Measurements from ENCODE around the gene HSPB9.

HSPB9 gene

DNA sequence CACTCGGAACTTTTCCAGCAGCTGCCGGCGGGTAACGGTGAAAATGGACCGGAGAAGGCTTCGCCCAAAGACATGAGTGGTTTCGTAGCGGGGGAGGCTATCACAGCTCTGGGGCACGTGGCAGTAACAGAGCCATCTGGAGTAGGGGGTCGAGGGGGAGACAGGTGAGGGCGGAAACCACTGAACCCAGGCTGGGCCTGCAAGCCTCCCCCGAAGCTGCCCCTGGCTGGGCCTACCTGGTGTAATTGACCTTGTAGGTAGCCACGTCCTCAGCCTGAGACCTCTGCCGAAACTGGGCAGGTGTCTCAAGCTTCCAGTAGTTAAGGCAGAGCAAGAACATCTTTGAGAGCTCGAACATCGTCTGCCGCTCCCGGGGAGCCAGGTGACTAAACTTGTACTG, 3.3 kb upstream of the HSPB9 start:
- no peak overlapping the region for H3K4me3 ChIP-seq (replicated peaks; ENCODE audit: low read depth, low read length)
- DNase-seq (ENCODE audit: low read depth) = no peak
- TF ChIP-seq, protein P1, sequence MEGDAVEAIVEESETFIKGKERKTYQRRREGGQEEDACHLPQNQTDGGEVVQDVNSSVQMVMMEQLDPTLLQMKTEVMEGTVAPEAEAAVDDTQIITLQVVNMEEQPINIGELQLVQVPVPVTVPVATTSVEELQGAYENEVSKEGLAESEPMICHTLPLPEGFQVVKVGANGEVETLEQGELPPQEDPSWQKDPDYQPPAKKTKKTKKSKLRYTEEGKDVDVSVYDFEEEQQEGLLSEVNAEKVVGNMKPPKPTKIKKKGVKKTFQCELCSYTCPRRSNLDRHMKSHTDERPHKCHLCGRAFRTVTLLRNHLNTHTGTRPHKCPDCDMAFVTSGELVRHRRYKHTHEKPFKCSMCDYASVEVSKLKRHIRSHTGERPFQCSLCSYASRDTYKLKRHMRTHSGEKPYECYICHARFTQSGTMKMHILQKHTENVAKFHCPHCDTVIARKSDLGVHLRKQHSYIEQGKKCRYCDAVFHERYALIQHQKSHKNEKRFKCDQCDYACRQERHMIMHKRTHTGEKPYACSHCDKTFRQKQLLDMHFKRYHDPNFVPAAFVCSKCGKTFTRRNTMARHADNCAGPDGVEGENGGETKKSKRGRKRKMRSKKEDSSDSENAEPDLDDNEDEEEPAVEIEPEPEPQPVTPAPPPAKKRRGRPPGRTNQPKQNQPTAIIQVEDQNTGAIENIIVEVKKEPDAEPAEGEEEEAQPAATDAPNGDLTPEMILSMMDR (IDR thresholded peaks at IDR 0.05; ENCODE audit: low read length, missing control alignments) = no peak

DNA sequence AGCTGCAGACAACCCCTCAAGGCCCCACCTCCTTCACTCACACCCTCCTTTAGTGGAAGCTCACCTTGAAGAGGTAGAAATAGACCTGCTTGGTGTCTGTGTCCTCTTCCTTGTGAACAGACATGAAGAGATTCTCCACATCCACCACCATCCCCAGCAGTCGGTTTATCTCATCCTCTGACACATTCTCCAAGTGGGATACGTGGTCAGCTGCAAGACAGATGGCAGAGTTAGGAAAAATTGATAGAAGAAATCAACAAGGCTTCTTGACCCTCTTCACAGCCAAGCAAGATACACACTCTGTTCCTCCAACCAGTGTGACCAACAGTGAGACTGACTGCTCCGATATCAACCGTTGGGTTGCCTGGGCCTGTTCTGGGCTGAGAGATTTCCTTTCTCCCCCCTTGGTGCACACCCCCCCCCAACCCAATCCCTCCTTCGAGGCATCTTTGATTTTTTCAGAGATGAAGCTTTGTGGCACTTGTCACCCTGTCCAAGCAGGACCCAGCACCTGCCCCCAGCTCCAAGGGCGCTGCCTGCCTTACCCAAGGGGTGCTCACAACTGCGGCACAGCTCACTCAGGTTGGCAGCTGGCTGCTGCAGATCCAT, 2.3 kb upstream of the HSPB9 start:
- TF ChIP-seq, protein P1 (IDR thresholded peaks at IDR 0.05; ENCODE audit: low read length, missing control alignments) = no peak
- DNase-seq (ENCODE audit: low read depth) = no peak
- peak overlapping the region; percentile 59 for H3K4me3 ChIP-seq (replicated peaks; ENCODE audit: low read depth, low read length)

DNA sequence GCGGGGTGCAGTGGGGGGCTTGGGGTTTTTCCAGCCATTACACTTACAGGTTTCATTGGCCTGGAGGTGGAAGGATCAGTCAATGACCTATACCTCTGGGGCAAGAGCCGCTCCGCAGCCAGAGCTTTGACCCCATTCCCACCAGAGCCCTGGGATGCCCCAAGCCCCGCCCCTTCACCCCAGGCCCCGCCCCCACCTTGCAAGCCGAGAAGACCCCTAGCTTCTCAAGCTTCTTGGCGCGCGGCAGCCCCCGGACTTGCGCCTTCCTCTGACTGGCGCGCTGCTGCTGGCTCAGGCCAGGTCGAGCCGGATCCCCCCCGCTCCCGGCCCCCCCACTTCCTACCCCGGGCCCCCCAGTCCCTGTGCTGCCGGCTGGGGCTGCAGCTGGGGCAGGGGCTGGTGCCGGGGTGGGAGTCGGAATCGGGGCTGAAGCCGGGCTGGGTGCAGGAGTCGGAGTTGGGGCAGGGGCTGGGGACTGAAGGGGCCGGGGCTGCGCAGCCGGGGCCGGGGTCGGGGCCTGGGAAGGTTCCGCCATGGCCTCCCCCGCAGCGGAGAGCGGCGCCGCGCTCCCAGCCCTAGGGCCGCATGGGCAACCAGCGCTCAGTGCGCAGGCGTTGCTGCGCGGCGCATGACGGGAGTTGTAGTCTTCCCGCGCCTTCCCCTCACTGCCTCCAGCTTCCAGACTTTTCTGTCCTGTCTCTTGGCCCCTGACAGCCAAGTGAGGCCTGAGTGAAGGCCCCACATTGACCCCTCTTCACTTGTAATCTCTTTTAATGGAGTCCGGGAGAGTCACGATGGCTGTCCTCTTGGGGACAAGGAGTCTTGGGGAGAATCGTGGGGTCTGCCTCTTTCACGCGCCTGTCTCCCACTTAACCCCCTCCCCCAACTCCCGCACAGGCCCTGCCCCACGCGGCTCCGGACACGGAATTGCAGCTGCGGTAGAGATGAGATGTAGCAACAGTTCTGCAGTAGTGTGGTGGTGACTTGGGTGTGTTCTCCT, 1.5 kb upstream of the HSPB9 start, which contains the start of gene KAT2A:
Gene KAT2A, minus strand, starts transcription at position 598 of the 1,000 bp plus-strand sequence. Its CDS starts 63 bp downstream, at position 535.
- peak within 1 kb of the TSS; percentile 59 for H3K4me3 ChIP-seq (replicated peaks; ENCODE audit: low read depth, low read length)
- TF ChIP-seq, protein P1 (IDR thresholded peaks at IDR 0.05; ENCODE audit: low read length, missing control alignments) = no peak
- DNase-seq (ENCODE audit: low read depth) = peak; percentile 83

DNA sequence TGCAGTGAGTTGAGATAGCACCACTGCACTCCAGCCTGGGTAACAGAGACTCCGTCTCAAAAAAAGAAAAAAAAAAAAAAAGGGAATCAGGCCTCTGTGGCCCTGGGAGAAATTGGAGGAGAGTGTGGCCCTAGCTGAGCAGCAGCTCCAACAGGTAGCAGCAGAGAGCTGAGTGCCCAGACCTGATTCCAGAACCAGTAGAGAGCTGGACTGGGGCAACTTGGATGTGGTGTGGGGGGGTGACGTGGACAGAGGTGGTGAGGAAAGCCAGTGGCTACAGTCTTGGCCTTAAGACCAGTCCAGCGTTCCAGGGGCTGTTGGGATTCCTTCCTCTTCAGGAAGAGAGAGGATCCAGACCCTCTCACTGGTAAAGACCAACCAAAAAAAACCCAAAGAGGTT, 1.7 kb downstream of the HSPB9 start:
- H3K4me3 ChIP-seq (replicated peaks; ENCODE audit: low read depth, low read length) = no peak overlapping the region
- no peak for DNase-seq (ENCODE audit: low read depth)
- TF ChIP-seq, protein P1 (IDR thresholded peaks at IDR 0.05; ENCODE audit: low read length, missing control alignments) = no peak

DNA sequence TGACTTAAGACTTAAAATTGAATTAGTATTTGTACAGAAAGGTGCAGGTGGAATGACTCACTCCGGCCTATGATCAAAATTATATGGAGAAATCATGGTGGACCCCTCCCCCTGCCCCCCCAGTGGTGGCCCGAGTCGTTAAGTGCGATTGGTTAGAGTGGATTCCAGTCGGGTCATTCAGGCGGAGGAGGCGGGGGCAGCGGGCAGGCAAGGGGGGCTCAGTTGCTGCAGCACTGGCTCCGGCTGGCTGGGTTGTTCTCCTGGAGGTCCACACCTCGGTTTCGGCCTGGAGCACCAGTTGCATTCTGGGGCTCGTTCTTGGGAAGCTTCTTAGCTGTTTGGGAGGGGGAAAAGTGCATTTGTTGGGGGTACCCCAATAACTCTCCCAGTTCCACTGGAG, 3.0 kb downstream of the HSPB9 start:
- TF ChIP-seq, protein P1 (IDR thresholded peaks at IDR 0.05; ENCODE audit: low read length, missing control alignments) = no peak
- no peak for DNase-seq (ENCODE audit: low read depth)
- no peak overlapping the region for H3K4me3 ChIP-seq (replicated peaks; ENCODE audit: low read depth, low read length)

DNA sequence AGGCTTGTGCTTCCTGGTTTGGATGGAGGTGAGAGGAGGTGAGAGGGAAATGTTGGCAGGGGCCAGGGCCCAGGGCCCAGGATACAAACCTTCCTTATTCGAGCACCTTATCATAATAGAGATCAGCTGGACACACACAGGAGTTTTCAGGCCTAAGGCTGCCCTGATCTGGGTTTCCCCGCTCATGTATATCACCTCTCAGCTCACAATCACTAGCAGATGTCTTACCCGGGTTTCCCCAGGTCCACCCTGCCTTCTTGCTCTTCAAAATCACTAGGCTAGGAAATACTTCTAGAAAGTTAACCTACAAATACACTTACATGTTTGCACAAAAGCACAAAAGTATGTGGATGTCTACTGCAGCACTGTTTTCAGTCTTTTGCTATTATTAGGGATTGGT, 4.2 kb downstream of the HSPB9 start:
- H3K4me3 ChIP-seq (replicated peaks; ENCODE audit: low read depth, low read length) = no peak overlapping the region
- TF ChIP-seq, protein P1 (IDR thresholded peaks at IDR 0.05; ENCODE audit: low read length, missing control alignments) = no peak
- no peak for DNase-seq (ENCODE audit: low read depth)

Data from fibroblast of pulmonary artery (primary cell).